IMR-90 (cell line): ENCODE measurements around the gene PRSS22. TPM values are rescaled to one million over a fixed set of nuclear protein-coding genes. Genes with fewer than 3 reads are reported as not detected.

Experiments used
- ATAC-seq: fragments of 200-7000 bp; cut with Tn5 transposase; 2 replicates; pipeline ENCODE4 v1.9.1; 2020; ENCODE audit warnings: low read depth, mild to moderate bottlenecking, moderate library complexity
- BruUV-seq: library from RNA; stranded (reverse); fragments of 400-500 nt; replicated peaks from 2 replicates; lab custom pipeline; 2021; lab: Mats Ljungman, UMichigan
- CTCF ChIA-PET: fragments of 300-600 bp; formaldehyde crosslinking; extraction: SDS; loops from one replicate; lab custom pipeline; 2021; ENCODE audit warnings: antibody characterized with exemption; lab: Yijun Ruan, JAX
- POLR2A ChIA-PET: fragments of 300-600 bp; sonication (Branson Sonifier 250); formaldehyde crosslinking; loops from one replicate; lab custom pipeline; 2022; ENCODE audit warnings: antibody characterized with exemption; ENCODE audit not compliant: unreplicated experiment; lab: Charles Lee
- DNase-seq: peaks from one replicate; pipeline ENCODE4 v3.0.0; 2013
- H2AFZ ChIP-seq: replicated peaks from 2 replicates; pipeline ENCODE3; 2013; ENCODE audit warnings: low read length, mild to moderate bottlenecking; ENCODE audit not compliant: poor library complexity
- H2AK5ac ChIP-seq: 2 replicates; pipeline ENCODE4 v1.6.1; 2013; ENCODE audit warnings: low read depth, low read length, inconsistent platforms
- H2AK9ac ChIP-seq: replicated peaks from 2 replicates; pipeline ENCODE3; 2013; ENCODE audit warnings: mild to moderate bottlenecking, low read depth, low read length, moderate library complexity; ENCODE audit not compliant: poor library complexity
- H2BK120ac ChIP-seq: 2 replicates; pipeline ENCODE4 v1.6.1; 2013; ENCODE audit warnings: low read depth, low read length, inconsistent platforms
- H2BK15ac ChIP-seq: 3 replicates; pipeline ENCODE4 v1.6.1; 2013; ENCODE audit warnings: low read depth, low read length, inconsistent platforms
- H2BK20ac ChIP-seq: 2 replicates; pipeline ENCODE4 v1.6.1; 2013; ENCODE audit warnings: low read depth, mild to moderate bottlenecking, inconsistent platforms, low read length, moderate library complexity
- H2BK5ac ChIP-seq: 2 replicates; pipeline ENCODE4 v1.6.1; 2013; ENCODE audit warnings: mild to moderate bottlenecking, low read depth, low read length, inconsistent platforms; ENCODE audit not compliant: poor library complexity, severe bottlenecking
- H3K14ac ChIP-seq: replicated peaks from 2 replicates; pipeline ENCODE4 v1.6.1; 2013; ENCODE audit warnings: low read depth, low read length, inconsistent platforms
- H3K18ac ChIP-seq: 2 replicates; pipeline ENCODE4 v1.6.1; 2013; ENCODE audit warnings: low read depth, low read length, control low read depth
- H3K23ac ChIP-seq: 2 replicates; pipeline ENCODE4 v1.6.1; 2013; ENCODE audit warnings: low read depth, low read length, inconsistent platforms
- H3K27ac ChIP-seq: 2 replicates; pipeline ENCODE4 v1.5.1; 2013; ENCODE audit warnings: mild to moderate bottlenecking, control low read depth, low read length; ENCODE audit not compliant: insufficient read depth
- H3K27me3 ChIP-seq: 2 replicates; pipeline ENCODE4 v1.6.1; 2013; ENCODE audit warnings: low read length; ENCODE audit not compliant: control insufficient read depth, insufficient read depth
- H3K36me3 ChIP-seq: 2 replicates; pipeline ENCODE4 v1.6.1; 2013; ENCODE audit warnings: low read length, mixed read lengths; ENCODE audit not compliant: control insufficient read depth, insufficient read depth
- H3K4ac ChIP-seq: 2 replicates; pipeline ENCODE4 v1.6.1; 2013; ENCODE audit warnings: low read depth, low read length, inconsistent platforms
- H3K4me1 ChIP-seq: 2 replicates; pipeline ENCODE4 v1.6.1; 2013; ENCODE audit warnings: low read length, mixed read lengths; ENCODE audit not compliant: control insufficient read depth, insufficient read depth
- H3K4me2 ChIP-seq: 2 replicates; pipeline ENCODE4 v1.6.1; 2013; ENCODE audit warnings: low read depth, mild to moderate bottlenecking, control low read depth, low read length, moderate library complexity
- H3K4me3 ChIP-seq: 2 replicates; pipeline ENCODE4 v1.5.1; 2013; ENCODE audit warnings: low read depth, mild to moderate bottlenecking, control low read depth, low read length, moderate library complexity; ENCODE audit not compliant: insufficient read depth
- H3K56ac ChIP-seq: 2 replicates; pipeline ENCODE4 v1.6.1; 2013; ENCODE audit warnings: low read length, inconsistent platforms; ENCODE audit not compliant: insufficient read depth; ENCODE audit errors: extremely low read depth
- H3K79me1 ChIP-seq, 2 experiments: 2 replicates each; pipeline ENCODE4 v1.6.1; 2013; ENCODE audit warnings: low read length in 2 of 2, inconsistent platforms in 1 of 2, low read depth in 1 of 2
- H3K9ac ChIP-seq: 2 replicates; pipeline ENCODE4 v1.6.1; 2013; ENCODE audit warnings: low read depth, low read length, control low read depth
- H3K9me1 ChIP-seq: 2 replicates; pipeline ENCODE4 v1.6.1; 2013; ENCODE audit warnings: low read length, inconsistent platforms; ENCODE audit not compliant: insufficient read depth
- H3K9me3 ChIP-seq: 2 replicates; pipeline ENCODE4 v1.6.1; 2013; ENCODE audit warnings: low read length; ENCODE audit not compliant: control insufficient read depth, insufficient read depth
- H4K20me1 ChIP-seq: 2 replicates; pipeline ENCODE4 v1.6.1; 2013; ENCODE audit warnings: low read length, inconsistent platforms; ENCODE audit not compliant: insufficient read depth
- H4K5ac ChIP-seq: 2 replicates; pipeline ENCODE4 v1.6.1; 2013; ENCODE audit warnings: mild to moderate bottlenecking, low read depth, low read length, control low read depth
- H4K8ac ChIP-seq, 2 experiments: 2 replicates each; pipeline ENCODE4 v1.6.1; 2013; ENCODE audit warnings: low read depth in 2 of 2, low read length in 2 of 2, control low read depth in 1 of 2, inconsistent platforms in 1 of 2
- H4K91ac ChIP-seq: 2 replicates; pipeline ENCODE4 v1.6.1; 2013; ENCODE audit warnings: low read depth, low read length, inconsistent platforms; ENCODE audit not compliant: insufficient read depth
- CEBPB ChIP-seq: IDR thresholded peaks from 2 replicates; pipeline ENCODE4 v1.6.1; 2012; ENCODE audit warnings: low read depth, low read length, improper control_type of control experiment
- CHD1 ChIP-seq: IDR thresholded peaks from 2 replicates; pipeline ENCODE4 v1.6.1; 2012; ENCODE audit warnings: low read depth, low read length, improper control_type of control experiment
- CTCF ChIP-seq: conservative IDR thresholded peaks from 2 replicates; pipeline ENCODE4 v1.5.1; 2012; ENCODE audit warnings: mild to moderate bottlenecking, low read depth, low read length, improper control_type of control experiment
- ELK1 ChIP-seq: fragments of 150-350 bp; IDR thresholded peaks from 2 replicates; pipeline ENCODE4 v1.6.1; 2016; ENCODE audit warnings: low read depth, mild to moderate bottlenecking, low read length, moderate library complexity, borderline replicate concordance
- FOS ChIP-seq: fragments of 150-350 bp; IDR thresholded peaks from 2 replicates; pipeline ENCODE4 v1.6.1; 2016; ENCODE audit warnings: low read depth, low read length
- MAFK ChIP-seq: IDR thresholded peaks from 2 replicates; pipeline ENCODE4 v1.6.1; 2012; ENCODE audit warnings: low read depth, low read length, improper control_type of control experiment
- MAZ ChIP-seq: IDR thresholded peaks from 2 replicates; pipeline ENCODE4 v1.6.1; 2012; ENCODE audit warnings: low read depth, mild to moderate bottlenecking, low read length, improper control_type of control experiment, moderate library complexity, borderline replicate concordance
- MXI1 ChIP-seq: IDR thresholded peaks from 2 replicates; pipeline ENCODE4 v1.6.1; 2012; ENCODE audit warnings: low read depth, mild to moderate bottlenecking, low read length, moderate library complexity, borderline replicate concordance
- NFE2L2 ChIP-seq: fragments of 150-350 bp; IDR thresholded peaks from 2 replicates; pipeline ENCODE4 v1.6.1; 2016; ENCODE audit warnings: low read depth, mild to moderate bottlenecking, low read length
- RAD21 ChIP-seq: IDR thresholded peaks from 2 replicates; pipeline ENCODE4 v1.6.1; 2012; ENCODE audit warnings: low read length, improper control_type of control experiment
- RFX5 ChIP-seq: IDR thresholded peaks from 2 replicates; pipeline ENCODE4 v1.8.0; 2012; ENCODE audit warnings: low read depth, mild to moderate bottlenecking, low read length, moderate library complexity
- SMC3 ChIP-seq: fragments of 150-350 bp; IDR thresholded peaks from 2 replicates; pipeline ENCODE4 v1.6.1; 2016; ENCODE audit warnings: low read depth, mild to moderate bottlenecking, antibody characterized with exemption, low read length, moderate library complexity
- USF2 ChIP-seq: fragments of 150-350 bp; IDR thresholded peaks from 2 replicates; pipeline ENCODE4 v1.6.1; 2017; ENCODE audit warnings: mild to moderate bottlenecking, antibody characterized with exemption, low read length, low read depth
- WGBS, 2 experiments: methylation state at CpG; one replicate each; pipeline versions ENCODE4 v1.1.5 to v1.1.7; 2013; ENCODE audit warnings: missing lambda C conversion rate in 2 of 2; ENCODE audit not compliant: insufficient read length in 1 of 2; ENCODE audit errors: extremely low coverage in 2 of 2; 5-methylcytosine and 5-hydroxymethylcytosine counted together
- dilution Hi-C: fragments of 300-500 bp; cut with HindIII; formaldehyde crosslinking; loops from one replicate; pipeline ENCODE4 v1.14.3; 2018; ENCODE audit warnings: low sequenced_read_pairs; ENCODE audit not compliant: unreplicated experiment
- in situ Hi-C: fragments of 300-500 bp; cut with MboI; formaldehyde crosslinking; loops from 3 replicates; pipeline ENCODE4 v1.14.3; 2019; ENCODE audit warnings: low sequenced_read_pairs, inconsistent platforms, mixed read lengths
- intact Hi-C: fragments of 100-400 bp; cut with micrococcal nuclease; formaldehyde crosslinking; loops from 2 replicates; pipeline ENCODE4 v1.10.0; 2022
- polyA plus RNA-seq, 3 experiments: library from polyadenylated mRNA; depleted of rRNA; stranded (reverse); fragments of >200 nt; gene quantifications; 2 replicates each; pipeline ENCODE4 v1.2.3, GENCODE V29; 2012; ENCODE audit warnings: low replicate concordance in 1 of 3
- total RNA-seq: library from RNA; depleted of rRNA; stranded (reverse); fragments of >200 nt; gene quantifications from 2 replicates; pipeline ENCODE4 v1.2.3, GENCODE V29; 2012

The PRSS22 gene
- total and polyA plus RNA-seq, 2 of the 4 experiments (the other 2 are of a cell fraction) = not detected

GRCh38 chr16:2825906-2826305 lies 32.1 kb downstream of the PRSS22 start:
- no TSS peak for BruUV-seq
- no CpG with 5 or more reads among the region's 11 CpGs for WGBS, 2 experiments
- H3K9ac ChIP-seq = no peak overlapping the region
- H3K18ac ChIP-seq = no peak overlapping the region
- H3K9me1 ChIP-seq = no peaks in the 10 kb centered on the region
- H2BK15ac ChIP-seq = no peak overlapping the region
- H3K36me3 ChIP-seq = no peaks in the 10 kb centered on the region
- H3K14ac ChIP-seq = no peak overlapping the region
- ATAC-seq (no peak), DNase-seq (no peak)
- H3K4ac ChIP-seq = no peak overlapping the region
- H3K4me2 ChIP-seq = no peak overlapping the region
- no peak overlapping the region for H2AK9ac ChIP-seq
- H4K20me1 ChIP-seq = no peaks in the 10 kb centered on the region
- H2AFZ ChIP-seq = no peak overlapping the region
- ChIA-PET CTCF (no interaction called here), POLR2A (no interaction called here)
- H2BK120ac ChIP-seq = no peak overlapping the region
- H3K56ac ChIP-seq = no peak overlapping the region
- no peaks in the 10 kb centered on the region for H3K79me1 ChIP-seq
- H4K91ac ChIP-seq = no peak overlapping the region
- no peak overlapping the region for H2BK20ac ChIP-seq
- in situ Hi-C loops = no loop called here
- dilution Hi-C loops = no loop called here
- no peak overlapping the region for H3K23ac ChIP-seq
- no peak overlapping the region for H2BK5ac ChIP-seq
- H2AK5ac ChIP-seq = no peak overlapping the region
- no peak overlapping the region for H4K8ac ChIP-seq
- H3K4me1 ChIP-seq = no peaks in the 10 kb centered on the region
- no peak overlapping the region for H4K5ac ChIP-seq
- peaks cover 58% of the 10 kb centered on the region for H3K27me3 ChIP-seq
- intact Hi-C loops = no loop called here
- H3K9me3 ChIP-seq = no peaks in the 10 kb centered on the region
- TF ChIP-seq RFX5 (no peak), NFE2L2 (no peak), CHD1 (no peak), CTCF (no peak), SMC3 (no peak), MAZ (no peak), RAD21 (no peak), USF2 (no peak), ELK1 (no peak), MAFK (no peak), CEBPB (no peak), MXI1 (no peak), FOS (no peak)
- no peak overlapping the region for H3K4me3 ChIP-seq
- H3K27ac ChIP-seq = no peak overlapping the region
